Stimulated activated CD4-positive, alpha-beta T cell treated with anti-CD3 and anti-CD28 coated beads, Interleukin-1b, Interleukin-23, amount 100 ng/mL, for 24 hours (primary cell): Measurements from ENCODE around the gene EEA1.
"Not testable (repeated sequence)": the region's sequence is repeated elsewhere in the genome, so short reads cannot be mapped to it uniquely, and the experiment has no call there.

Source experiments
- DNase-seq, 4 experiments: peaks; one replicate each; pipeline ENCODE4 v3.0.0-alpha.2; 2020; ENCODE audit warnings: low read depth in 4 of 4, low spot score in 1 of 4

The EEA1 gene

GRCh38 chr12:92753976-92754885 lies 174.9 kb downstream of the EEA1 start:
- DNase-seq: no peak

GRCh38 chr12:92749691-92750090 lies 179.4 kb downstream of the EEA1 start:
- DNase-seq: not testable (repeated sequence)

- DNase-seq: no peak
Measured at GRCh38 chr12:92747151-92747550, 181.9 kb downstream of the EEA1 start.

GRCh38 chr12:92745856-92746550 lies 183.1 kb downstream of the EEA1 start:
- no peak for DNase-seq

DNA sequence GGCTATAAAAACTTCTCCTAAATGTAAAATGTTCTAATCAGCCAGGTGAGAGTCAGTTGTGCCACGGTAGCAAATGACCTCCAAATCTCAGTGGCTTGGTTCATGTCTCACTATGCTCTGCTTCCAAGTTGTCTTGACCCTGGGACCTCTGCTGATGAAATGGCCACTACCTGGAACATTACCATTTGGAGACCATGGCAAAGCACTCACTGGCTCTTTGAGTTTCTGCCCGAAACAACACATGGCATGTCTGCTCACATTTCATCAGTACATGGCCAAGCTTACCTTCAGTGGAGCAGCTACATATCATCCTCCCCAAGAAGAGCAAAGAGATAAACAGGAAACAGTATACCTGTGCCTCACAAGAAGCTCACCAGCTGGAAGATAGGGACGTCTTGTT lies 186.1 kb downstream of the EEA1 start:
- DNase-seq: no peak

- DNase-seq: no peak
Measured at GRCh38 chr12:92740411-92740810, 188.7 kb downstream of the EEA1 start.

DNA sequence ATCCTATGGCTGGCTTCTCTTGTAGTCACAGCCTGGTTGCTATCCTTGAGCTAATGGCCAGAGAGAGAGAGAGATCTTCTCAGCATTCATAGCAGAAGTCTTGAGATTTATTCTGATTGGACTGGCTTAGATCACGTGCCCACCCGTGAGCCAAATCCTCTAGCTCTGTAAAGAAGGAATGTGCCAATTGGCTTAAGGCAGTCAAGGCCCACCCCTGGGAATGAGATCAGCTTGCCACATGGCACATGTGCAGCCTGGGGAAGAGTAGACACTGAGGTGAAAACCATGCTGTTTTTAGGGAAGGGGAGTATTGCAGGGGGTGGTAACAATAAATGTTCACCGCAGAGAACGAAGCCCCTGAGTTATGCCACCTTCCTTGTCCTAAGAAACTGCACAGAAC lies 190.0 kb downstream of the EEA1 start:
- DNase-seq: no peak

GRCh38 chr12:92737855-92738850 lies 190.9 kb downstream of the EEA1 start:
- no peak for DNase-seq

DNA sequence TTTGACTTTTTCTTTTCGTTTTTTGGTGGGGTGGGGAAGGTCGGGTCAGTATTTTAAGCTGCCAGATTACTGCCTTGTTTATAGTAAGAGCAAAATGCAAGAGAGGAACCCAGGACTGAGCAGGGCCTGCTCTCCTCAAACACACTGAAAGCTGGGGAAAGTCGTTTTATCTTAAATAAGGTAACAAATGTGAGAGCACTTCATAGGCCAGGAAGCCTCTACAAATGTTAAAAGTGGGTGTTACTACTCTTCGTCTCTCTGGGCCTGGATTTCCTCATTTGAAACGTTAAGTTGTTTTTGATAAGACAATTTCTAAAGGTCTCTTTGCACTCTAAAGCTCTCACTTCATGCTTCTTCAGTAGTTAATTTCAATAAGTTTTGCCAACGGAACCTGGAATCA lies 192.5 kb downstream of the EEA1 start:
- no peak for DNase-seq

DNA sequence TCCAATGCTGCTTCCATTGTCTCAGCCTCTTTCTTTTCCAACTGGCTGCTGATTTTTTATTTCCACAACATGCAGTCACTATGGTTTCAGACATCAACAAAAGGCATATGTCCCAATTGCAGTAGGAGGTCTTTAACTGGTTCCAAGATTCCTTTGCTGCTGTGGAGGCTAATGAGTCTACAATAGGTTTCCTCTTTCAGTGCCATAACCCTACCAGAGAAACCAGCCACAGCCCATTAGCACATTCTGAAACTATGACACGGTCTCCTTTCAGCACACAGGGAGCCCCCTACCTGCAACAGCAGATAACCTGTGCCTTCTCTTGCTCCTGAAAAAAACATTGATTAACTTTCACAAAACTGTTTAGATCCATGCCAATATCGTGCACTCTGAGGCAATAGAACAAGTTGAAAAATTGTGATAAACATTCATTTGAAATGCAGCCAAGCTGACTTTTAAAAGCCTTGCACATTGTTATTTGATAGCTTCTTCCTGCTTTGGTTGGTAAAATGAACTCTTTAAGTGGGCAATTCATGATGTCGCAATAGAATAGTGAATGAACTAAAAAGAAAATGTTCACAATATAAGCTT lies 193.9 kb downstream of the EEA1 start:
- DNase-seq: no peak

- no peak for DNase-seq
Measured at GRCh38 chr12:92733661-92734060, 195.4 kb downstream of the EEA1 start.

DNA sequence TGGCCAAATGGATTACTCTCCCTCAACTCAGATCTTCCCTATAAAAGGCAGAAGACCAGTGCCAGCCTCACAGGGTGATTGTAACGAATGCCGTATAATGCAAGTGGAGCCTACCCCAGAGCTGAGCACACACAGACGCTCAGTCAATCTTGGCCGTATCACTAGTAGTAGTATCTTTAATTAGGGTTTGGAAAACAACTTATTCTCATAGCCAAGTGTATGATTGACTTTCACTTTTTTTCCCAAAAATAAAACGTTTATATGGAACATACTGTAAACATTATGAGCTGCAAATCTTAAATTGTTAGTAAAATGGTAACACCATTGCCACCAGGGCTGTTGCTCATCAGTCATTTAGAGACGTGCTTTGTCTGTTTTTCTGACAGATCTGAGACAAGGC lies 195.9 kb downstream of the EEA1 start:
- DNase-seq: no peak

- no peak for DNase-seq
Measured at GRCh38 chr12:92732716-92733115, 196.4 kb downstream of the EEA1 start.

- DNase-seq: no peak
Measured at GRCh38 chr12:92732216-92732615, 196.9 kb downstream of the EEA1 start.

- DNase-seq: no peak
Measured at GRCh38 chr12:92730758-92731157, 198.3 kb downstream of the EEA1 start.

DNA sequence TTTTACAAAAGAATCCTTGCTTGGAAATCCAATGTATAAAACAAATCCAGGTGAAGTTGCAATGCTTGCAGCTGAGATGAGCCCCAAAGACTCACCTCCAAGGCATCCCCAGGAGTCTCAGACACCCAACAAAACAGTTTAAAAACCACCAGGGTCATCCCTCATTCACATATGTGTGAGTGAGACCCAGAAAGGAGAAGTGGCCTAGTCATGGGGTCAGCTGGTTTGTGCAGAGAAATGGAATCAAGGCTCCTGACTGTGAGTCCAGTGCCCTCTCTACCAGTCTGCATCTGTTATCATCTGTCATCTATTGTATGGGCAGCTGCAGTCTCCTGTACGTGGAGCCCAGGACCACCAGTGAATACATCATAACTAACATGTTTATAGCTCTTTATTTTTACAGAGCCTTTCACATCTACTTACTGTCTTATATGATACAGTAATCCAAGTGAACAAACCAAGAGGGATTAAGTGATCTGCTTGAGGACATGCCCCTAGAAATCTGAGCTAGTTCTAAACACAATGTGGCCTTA lies 199.3 kb downstream of the EEA1 start:
- DNase-seq: no peak

GRCh38 chr12:92726850-92727249 lies 202.2 kb downstream of the EEA1 start:
- no peak for DNase-seq

DNA sequence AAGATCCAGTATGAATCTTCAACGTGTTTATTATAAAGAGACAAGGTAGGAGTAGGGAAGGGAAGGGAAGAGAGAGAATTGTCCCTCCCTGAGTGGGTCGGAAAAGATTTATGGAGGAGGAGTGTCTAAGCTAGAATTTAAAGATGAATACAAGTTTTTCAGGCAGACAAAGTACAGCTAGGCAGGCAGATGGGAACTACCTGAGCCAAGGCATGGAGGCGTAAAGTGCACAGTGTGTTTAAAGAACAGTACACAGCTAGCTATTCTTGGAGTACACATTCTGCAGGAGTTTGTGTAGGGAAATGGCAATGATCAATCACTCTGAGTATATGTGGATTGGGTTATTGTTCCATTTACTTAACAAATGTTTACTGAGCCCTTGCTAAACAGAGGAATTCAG lies 206.2 kb downstream of the EEA1 start:
- DNase-seq: no peak

- no peak for DNase-seq
Measured at GRCh38 chr12:92721656-92722055, 207.4 kb downstream of the EEA1 start.

DNA sequence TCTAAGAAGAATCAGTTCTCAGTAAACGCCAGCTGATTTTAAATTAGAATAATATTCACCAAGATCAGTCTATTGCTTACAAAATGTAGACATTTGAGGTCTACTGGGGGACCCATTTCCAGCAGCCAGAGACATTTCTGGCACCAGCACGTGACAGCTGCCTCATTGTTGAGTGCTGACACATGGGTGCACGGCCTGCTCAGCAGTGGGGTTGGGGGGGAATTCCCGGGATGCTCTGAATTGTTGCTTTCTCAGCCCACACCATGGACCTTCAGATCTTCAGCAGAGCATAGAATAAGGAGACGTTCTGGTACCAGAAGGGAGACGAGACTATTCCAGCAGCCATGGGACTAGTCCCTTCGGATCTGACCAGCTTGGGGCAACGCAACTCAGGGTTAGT lies 208.0 kb downstream of the EEA1 start:
- no peak for DNase-seq
